Medulla oblongata (tissue), 1 donor: Measurements from ENCODE around the gene KIF22.
"Not testable (repeated sequence)": the region's sequence is repeated elsewhere in the genome, so short reads cannot be mapped to it uniquely, and the experiment has no call there.

Experiments used
- DNase-seq: peaks from one replicate; pipeline ENCODE4 v3.0.0-alpha.2; 2015; ENCODE audit errors: extremely low spot score

The KIF22 gene

GRCh38 chr16:29790183-29790948 lies at the start of gene KIF22:
Gene KIF22 (plus strand): TSS chr16:29790751. CDS start chr16:29790760, 9 bp downstream.
- DNase-seq = peak; percentile 99

DNA sequence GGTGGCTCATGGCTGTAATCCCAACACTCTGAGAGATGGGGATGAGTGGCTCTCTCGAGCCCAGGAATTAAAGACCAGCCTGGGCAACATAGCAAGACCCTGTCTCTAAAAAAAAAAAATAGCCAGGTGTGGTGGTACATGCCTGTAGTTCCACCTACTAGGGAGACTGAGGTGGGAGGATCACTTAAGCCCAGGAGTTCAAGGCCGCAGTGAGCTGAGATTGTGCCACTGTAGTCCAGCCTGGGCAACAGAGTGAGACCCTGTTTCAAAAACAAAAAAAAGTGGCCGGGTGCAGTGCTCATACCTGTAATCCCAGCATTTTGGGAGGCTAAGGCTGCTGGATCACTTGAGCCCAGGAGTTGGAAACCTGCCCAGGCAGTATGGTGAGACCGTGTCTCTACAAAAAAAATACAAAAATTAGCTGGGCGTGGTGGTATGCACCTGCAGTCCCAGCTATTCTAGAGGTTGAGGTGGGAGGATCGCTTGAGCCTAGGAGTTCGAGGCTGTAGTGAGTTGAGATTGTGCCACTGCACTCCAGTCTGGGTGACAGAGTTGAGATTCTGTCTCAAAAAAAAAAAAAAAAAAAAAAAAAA lies 47.8 kb upstream of the KIF22 start:
- DNase-seq = no peak

- no peak for DNase-seq
These were observed 47.1 kb upstream of the KIF22 start for GRCh38 chr16:29743475-29743826.

- DNase-seq = no peak
These were observed 46.6 kb upstream of the KIF22 start for GRCh38 chr16:29743827-29744531.

- no peak for DNase-seq
These were observed 45.9 kb upstream of the KIF22 start for GRCh38 chr16:29744541-29745101.

GRCh38 chr16:29745121-29745852 lies 45.3 kb upstream of the KIF22 start:
- peak; percentile 18 for DNase-seq

DNA sequence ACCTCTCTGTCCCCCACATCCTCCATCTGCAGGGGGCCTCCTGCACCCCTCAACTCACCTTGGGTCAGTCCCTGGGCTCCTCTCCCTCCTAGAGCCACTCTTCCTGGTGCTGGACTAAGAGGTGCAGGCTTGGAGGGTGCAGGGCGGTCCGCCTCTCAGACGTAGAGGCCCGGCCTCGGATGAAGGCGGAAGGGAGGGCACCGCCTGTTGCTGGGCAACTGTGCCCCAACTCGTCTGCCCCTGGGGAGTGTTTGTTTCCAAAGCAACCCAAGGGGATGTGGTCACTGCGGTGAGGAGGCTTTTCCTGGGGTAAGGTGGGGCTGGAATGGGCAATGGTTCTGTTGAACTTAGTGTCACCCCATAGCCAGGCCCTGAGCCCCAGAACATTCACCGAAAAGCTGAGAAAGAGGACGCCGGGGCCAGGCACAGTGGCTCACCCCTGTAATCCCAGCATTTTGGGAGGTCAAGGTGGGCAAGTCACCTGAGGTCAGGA lies 44.7 kb upstream of the KIF22 start, which contains the start of gene C16orf54:
Gene C16orf54 (minus strand): TSS at position 138 of the 493 bp plus-strand sequence. CDS start 1,039 bp downstream, outside the sequence.
- DNase-seq = peak; percentile 66

GRCh38 chr16:29746518-29746917 lies 44.0 kb upstream of the KIF22 start:
- DNase-seq = not testable (repeated sequence)

DNA sequence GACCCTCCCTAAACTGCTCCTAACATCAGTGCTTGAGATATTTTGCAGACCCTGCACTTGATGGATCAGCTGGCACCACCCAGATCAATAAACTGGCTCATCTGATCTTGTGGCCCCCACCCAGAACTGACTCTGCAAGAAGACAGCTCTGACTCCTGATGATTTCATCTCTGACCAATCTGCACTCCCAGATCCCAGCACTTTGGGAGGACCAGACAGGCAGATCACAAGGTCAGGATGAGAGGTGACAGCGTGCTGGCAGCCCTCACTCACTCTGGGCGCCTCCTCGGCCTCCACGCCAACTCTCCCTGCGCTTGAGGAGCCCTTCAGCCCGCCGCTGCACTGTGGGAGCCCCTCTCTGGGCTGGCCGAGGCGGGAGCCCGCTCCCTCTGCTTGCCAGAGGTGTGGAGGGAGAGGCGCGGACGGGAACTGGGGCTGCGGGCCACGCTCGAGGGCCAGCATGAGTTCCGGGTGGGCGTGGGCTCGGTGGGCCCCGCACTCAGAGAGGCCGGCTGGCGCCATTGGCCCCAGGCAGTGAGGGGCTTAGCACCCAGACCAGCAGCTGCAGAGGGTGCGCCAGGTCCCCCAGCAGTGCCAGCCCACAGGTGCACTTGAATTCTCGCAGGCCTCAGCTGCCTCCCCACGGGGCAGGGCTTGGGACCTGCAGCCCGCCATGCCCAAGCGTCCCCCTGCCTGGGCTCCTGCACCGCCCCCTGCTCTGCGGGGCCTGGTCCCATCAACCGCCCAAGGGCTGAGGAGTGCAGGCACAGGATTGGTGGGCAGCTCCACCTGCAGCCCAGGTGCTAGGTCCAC lies 42.4 kb upstream of the KIF22 start:
- no peak for DNase-seq

GRCh38 chr16:29748760-29749149 lies 41.8 kb upstream of the KIF22 start:
- not testable (repeated sequence) for DNase-seq

DNA sequence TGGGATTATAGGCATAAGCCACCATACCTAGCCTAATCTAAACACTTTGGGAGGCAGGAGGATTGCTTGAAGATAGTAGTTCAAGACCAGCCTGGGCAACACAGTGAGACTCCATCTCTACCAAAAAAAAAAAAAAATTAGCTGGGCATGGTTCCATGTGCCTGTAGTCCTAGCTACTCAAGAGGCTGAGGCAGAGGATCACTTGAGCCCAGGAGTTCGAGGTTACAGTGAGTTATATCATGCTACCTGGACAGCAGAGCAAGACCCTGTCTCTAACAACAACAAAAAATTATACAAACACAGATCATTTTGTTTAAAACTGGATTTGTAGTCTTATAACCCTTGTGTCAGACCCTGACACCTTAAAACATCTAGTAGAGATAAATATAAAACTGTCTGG lies 37.0 kb upstream of the KIF22 start:
- DNase-seq = no peak

- no peak for DNase-seq
These were observed 33.9 kb upstream of the KIF22 start for GRCh38 chr16:29756654-29757053.

DNA sequence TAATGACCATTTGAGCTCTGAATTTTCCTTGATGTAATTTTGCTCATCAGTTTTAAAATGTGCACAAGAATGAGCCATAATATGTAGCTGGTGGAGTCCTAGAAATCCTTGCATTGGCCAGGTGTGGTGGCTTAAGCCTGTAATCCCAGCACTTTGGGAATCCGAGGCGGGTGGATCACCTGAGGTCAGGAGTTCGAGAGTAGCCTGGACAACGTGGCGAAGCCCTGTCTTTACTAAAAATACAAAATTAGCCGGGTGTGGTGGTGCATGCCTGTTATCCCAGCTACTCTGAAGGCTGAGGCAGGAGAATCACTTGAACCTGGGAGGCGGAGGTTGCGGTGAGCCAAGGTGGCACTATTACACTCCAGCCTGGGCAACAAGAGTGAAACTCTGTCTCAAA lies 33.5 kb upstream of the KIF22 start:
- DNase-seq = not testable (repeated sequence)

DNA sequence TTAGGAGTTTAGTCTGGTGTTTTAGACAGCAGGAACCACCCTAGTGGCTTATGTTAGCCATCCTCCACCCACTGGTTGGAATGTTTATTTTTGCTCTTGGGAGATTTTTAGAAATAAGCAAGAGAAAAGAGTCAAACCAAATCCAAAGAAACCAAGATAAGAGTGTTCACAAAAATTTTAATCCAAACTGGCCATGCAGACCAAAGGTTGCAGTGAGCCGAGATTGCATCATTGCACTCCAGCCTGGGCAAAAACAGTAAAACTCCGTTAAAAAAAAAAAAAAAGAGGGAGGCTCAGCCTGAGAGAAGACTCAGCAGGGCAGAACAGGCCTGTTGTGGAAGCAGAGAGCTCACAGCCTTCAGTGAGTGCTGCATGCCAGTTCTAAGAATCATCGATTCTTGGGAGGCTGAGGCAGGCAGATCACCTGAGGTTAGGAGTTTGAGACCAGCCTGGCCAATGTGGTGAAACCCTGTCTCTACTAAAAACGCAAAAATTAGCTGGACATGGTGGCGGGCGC lies 32.5 kb upstream of the KIF22 start:
- no peak for DNase-seq

- no peak for DNase-seq
These were observed 29.8 kb upstream of the KIF22 start for GRCh38 chr16:29760567-29761279.

DNA sequence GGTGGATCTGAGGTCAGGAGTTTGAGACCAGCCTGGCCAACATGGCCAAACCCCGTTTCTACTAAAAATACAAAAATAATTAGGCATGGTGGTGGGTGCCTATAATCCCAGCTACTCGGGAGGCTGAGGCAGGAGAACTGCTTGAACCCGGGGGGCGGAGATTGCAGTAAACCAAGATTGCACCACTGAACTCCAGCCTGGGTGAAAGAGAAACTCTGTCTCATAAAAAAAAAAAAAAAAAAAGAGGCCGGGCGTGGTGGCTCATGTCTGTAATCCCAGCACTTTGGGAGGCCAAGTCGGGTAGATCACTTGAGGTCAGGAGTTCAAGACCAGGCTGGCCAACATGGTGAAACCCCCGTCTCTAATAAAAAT lies 29.3 kb upstream of the KIF22 start:
- DNase-seq = not testable (repeated sequence)

DNA sequence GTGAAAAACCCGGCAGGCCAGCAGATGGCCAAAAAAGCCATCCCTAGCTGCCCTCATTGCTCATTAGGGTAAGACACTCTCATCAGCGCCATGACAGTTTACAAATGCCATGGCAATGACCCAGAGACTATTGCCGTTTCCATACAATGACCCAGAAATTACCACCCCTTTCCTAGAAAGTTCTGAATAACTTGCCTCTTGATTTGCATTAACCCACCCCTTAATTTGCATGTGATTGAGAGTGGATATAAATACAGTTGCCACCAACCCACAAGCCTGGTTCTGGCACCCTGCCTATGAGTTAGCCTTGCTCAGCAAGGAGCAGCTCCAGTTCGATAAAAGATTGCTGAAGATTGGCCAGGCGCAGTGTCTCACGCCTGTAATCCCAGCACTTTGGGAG lies 28.7 kb upstream of the KIF22 start:
- DNase-seq = no peak

DNA sequence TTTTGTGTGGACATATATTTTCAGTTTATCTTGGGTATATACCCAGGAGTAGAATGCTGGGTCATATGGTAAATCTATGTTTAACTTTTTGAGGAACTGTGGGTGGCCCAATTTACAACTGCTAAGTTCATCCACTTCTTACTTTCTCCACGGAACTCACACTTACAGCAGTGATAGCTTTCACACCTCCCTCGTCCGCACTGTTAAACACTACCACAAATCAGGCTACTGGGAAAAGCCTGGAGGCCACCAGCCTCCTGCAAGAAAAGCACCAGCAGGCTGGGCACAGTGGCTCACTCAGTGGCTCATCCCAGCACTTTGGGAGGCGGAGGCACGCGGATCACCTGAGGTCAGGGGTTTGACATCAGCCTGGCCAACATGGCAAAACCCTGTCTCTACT lies 27.2 kb upstream of the KIF22 start:
- no peak for DNase-seq

DNA sequence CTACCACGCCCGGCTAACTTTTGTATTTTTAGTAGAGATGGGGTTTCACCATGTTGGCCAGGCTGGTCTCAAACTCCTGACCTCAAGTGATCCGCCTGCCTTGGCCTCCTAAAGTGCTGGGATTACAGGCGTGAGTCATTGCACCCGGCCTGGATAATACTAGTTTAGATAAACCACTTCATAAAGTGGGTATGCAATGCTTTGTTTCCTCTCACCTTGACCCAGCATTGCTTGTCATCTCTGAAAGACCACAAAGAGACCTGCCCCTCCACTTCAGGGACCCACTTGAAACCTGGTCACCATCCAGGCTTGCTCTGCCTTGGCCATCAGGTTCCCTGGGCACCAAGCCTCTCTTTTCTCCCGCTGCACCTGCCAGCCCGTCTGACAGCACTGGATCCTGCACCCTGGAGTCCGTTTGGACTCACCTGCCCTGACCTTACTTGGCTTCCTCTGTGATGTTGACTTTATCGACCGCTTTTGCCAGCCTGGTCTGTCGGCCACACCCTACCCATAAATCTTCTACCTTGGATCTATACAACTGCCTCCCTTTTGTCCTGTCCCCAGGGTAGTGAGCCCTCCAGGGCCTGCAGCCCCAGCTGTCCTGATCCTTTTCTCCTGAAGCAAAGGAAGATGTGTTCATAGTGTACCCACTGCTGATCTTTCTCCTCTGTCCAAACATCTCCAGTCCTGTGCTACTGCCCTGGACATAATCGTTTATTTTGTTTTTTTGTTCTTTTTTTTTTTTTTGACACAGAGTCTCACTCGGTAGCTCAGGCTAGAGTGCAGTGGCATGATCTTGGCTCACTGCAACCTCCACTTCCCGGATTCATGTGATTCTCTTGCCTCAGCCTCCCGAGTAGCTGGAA lies 25.2 kb upstream of the KIF22 start:
- DNase-seq = no peak
